Stimulated activated CD8-positive, alpha-beta memory T cell treated with anti-CD3 and anti-CD28 coated beads, Interleukin-7, amount 100 ng/mL, for 1 hour (primary cell): ENCODE results near the gene PIK3R3.

ENCODE experiments used
- DNase-seq, 2 donors: peaks; one replicate each; pipeline ENCODE4 v3.0.0-alpha.2; 2020; ENCODE audit warnings: low read depth in 2 of 2

PIK3R3 gene

DNA sequence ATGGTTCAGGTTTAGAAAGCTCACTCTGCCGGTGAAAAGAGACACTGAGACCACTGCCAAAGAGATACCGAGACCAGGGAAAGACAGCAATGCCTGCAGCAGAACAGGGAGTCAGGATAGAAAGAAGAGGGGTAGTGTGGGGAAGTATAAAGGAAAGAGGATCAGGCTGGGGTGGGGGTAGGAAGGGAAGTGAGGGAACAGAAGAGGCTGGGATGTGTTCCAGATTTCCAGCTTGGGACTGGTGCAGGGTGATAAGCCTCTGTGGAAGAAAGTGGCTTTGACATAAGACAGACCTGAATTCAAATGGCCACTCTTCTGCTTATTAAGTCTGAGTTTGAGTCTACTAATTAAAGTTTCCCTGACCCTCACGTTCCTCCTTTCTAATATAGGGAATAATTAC lies 105.9 kb downstream of the PIK3R3 start:
- DNase-seq: no peak

DNA sequence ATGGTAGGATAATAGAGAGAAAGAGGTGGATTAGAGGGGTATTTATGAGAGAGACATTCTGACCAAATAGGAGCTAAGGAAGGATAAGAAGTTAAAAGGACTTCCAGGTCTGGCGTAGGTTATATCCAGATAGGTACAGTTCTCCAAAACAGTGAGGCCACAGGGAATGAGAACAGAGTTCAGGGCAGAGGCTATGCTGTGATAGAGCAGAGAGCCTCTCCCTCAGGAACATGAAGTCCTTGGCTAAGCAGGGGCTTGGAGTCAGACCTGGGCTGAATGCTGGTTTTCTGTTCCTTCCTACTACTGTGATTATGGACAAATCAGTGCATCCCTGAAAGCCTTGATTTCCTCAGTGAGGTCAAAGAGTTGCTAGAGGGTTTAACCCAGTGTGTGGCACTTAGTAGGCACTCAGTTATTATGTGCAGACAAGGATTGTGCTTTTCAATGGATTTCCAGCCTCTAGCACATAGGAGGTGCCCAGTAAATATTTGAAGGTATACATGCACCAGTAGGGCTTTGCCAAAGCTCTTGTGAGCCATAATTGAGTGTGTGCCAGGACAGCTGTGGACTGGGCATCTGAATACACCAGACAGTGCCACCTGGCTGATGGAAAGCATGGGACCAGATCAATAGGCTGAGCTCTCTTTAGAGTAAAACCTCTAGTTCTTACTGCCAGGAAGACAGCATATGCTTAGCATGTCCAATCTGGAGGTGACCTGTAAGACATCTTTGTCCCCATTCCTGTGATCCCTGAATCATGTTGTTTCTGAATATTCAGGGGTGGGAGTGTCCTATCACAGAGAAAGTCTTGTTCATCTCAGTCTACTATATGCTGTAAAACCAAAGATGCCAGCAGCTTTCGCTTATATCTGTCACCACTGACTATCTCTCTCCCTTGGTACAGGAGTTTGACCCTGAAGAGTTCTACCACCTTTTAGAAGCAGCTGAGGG lies 111.1 kb downstream of the PIK3R3 start:
- no peak for DNase-seq

DNA sequence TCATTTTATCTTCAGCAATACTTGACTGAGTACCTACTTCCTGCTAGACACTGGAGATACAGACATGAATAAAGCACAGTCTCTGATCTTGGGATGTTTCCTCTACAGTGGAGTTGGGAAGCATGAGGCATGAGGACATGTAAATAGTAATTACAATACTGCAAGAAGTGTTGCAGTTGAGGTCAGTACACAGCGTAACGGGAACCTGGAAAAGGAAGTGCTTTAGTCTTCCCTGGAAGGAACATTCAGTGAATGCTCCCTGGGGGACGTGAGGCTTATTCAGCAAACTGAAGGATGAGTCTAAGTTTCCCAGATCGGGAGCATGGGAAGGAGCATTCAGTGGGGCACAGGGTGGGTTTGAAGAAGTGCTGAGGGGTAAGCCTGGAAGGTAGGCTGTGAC lies 112.4 kb downstream of the PIK3R3 start:
- no peak for DNase-seq

DNA sequence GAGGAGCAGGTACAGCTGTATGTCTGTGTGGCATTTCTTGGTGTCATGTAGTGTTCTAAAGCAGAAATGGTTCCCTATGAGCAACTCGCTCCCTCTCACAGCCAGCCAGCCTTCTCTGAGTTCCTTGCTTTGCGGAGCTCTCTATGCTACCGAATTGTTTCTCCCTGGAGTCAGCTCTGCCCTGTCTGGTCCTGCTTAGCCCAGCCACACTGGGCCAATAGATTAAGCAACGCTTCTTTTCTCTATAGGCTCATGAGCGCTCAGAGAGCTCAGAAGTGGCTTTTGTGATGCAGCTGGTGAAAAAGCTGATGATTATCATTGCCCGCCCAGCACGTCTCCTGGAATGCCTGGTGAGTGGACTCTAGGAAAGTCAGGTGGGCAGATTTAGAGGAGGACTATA lies 113.1 kb downstream of the PIK3R3 start:
- DNase-seq: no peak

DNA sequence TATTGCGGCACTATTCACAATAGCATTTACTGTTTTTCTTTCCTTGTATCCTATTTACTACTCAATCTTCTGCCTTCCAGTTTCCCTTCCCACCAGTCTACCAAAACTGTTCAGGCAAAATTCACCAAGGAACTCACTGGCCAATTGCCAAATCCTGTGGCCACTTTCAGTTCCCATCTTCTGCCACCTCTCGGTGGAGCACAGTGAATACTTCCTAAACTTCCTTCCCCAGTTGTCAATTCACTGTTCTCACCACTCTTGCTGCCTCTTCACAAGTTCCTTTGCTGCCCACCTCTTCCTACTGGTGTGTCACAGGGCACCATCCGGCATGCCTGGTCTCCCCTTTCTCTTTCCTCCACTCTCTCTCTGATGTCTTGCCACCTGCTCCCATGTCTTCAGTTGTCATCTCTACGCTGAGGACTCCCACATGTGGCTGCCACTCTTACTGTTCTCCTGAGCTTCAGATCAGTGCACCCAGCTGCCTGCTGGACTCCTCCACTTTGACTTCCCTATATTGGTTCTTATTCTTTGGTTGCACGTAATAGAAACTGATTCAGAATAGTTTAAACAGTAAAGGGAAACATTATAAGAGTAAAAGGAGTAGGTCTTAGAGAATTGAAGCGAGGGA lies 114.4 kb downstream of the PIK3R3 start:
- no peak for DNase-seq

DNA sequence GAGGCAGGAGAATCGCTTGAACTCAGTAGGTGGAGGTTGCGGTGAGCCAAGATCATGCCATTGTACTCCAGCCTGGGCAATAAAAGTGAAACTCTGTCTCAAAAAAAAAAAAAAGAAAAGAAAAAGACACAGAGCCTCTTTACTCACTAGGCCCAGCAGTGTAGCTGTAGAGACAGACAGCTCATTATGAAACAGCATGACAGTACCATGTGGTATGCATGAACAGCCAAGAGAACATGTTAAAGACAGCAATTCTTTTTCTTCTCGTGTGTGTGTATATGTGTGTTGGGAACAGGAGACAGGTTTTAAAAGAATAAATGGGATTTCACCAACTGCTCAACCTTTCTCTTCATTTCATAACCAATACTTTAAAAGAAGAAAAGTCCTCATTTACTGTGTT lies 118.8 kb downstream of the PIK3R3 start:
- DNase-seq: no peak

DNA sequence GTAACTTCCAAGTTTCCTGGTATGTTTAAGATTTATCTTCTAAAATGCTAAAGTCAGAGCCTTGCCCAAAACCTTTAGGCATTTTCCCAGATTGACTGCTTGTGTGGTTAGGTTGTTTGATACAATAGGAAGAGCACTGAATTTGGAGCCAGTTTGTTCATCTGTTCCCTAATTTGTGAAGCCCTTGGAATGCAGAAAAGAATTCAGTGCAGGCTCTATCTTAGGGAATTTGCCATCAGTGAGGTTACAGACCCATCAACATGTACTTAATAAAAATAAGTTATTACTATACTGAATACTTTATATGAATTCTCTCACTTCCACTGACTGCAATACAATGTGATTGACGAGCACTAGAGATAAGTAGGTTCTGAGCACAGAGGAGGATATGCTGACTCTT lies 120.2 kb downstream of the PIK3R3 start:
- no peak for DNase-seq

DNA sequence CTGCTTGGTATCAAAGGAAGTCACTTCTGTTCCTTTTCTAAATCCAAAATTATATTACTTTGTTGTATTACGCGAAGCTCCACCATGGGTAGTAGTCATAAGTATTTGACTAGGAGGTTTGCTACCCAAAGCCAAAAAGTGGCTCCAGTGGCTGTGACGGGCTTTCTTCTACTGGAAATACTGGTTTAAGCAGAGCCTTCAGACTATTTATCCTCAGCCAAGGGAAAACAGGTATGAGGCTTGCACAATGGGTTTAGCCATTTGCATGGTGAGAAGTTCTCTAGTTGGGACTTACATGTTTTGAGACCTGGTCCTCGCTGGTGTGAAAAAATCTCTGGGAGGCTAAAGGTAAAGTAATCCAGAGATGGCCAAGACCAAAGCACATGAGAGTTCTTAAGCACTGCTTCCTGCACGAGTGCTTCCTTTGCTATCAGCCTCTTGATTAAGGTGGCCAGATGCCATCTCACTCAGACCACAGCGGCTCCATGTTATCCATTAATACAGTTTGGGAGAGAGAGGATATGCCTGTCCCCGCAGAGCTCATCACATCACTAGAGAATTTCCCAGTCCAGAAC lies 121.2 kb downstream of the PIK3R3 start:
- DNase-seq: no peak

DNA sequence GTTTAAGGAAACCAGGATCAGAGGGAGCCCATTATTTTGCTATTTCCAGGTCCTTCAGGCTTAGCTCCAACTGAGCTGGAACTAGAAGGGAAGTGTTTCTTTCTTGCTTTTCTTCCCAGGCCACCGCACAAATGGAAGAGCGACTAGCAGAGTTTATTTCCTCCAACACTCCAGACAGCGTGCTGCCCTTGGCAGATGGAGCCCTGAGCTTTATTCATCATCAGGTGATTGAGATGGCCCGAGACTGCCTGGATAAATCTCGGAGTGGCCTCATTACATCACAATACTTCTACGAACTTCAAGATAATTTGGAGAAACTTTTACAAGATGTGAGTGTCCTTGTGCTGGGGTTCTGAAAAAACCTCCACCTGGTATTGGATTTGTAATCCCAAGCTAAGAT lies 121.8 kb downstream of the PIK3R3 start:
- no peak for DNase-seq

DNA sequence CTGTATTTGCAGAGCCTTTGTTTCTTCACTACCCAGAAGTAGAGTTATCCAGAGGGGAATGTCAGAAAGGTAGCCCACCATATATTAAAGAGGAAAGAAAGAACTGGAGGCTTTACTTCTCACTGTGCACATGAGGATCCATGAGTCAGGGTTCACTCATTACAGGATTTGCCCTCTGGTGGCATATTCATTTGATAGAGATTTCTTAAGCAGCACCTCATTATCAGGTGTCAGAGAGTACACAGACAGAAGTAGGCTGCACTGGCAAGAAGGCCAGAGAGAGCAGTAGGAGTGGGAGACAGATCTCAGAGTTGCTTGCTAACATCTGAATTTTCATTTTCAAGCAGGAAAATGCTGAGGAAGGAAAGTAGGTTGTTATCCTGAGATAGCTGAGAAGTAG lies 123.8 kb downstream of the PIK3R3 start:
- DNase-seq: no peak

DNA sequence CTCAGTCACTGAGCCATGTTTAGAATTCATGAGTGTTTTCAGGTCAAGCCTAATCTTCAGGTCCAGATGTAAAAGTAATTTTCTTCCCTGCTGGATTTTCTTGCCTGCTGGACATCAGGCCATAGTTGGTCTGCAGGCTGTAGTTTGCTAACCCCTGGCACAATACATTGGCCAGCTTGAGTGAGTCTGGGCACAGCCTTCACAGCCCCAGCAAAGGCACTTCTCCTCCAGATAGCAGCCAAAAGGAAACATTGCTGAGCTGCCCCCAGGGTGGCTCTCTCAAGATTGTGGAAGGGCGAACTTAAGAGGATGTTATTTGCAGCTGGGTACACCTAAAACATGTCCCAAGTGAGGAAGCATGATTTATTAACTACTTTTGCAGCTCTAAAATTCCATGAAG lies 126.8 kb downstream of the PIK3R3 start:
- no peak for DNase-seq

DNA sequence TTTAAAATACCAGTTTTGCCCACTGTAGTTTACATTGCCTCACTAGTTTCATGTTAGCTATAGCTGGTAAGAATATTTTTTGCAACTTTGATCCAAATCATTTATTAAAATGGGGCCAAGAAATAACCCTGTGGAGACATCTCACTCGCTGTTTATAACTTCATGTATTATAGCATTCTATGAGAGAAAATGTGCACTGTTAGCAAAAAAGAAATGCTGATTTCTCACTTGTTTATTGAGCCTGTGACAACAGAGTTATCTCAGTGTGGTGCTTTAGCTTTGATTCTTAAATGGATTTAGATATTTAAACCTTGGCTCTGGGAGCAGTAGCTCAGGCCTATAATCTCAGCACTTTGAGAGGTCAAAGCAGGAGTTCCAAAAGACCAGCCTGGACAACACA lies 127.9 kb downstream of the PIK3R3 start:
- no peak for DNase-seq

DNA sequence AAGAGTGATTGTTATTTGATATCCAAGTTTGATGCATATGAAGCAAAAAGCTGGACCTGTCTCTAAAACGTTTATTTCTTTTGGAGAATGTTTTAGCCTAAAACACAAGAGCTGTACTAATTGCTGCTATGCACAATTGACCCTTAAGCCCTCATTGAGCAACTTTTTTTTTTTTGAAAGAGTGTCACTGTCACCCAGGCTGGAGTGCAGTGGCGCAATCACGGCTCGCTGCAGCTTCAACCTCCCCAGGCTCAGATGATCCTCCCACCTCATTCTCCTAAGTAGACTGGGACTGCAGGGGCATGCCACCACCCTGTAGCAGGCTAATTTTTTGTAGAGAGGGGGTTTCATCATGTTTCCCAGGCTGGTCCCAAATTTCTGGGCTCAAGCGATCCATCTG lies 129.1 kb downstream of the PIK3R3 start:
- DNase-seq: no peak

DNA sequence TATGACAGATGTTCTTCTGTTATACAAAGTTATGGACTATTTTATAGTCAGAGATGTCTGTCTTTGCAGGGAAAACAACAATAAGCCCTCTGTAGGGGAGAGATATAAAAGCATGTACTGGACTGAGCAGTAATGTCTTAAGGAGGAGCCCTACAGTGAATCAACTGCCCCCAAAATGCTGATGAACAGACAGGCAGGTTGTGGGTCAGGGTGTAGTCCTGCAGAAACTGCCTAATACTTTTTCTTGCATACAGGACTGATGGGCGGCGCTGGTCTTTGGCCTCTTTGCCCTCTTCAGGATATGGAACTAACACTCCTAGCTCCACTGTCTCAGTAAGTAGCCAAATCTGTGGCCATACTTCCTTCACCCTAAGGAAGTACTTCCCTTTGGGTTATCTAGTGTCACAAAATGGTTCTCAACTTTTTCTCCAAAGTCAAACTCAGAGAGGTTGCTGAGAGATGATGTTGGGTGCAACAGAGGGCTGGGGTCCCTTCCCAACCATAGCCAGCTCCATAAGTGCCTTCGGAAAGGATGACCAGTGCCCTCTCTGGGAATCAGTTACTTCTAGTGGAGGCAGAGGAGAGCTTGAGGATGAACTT lies 129.8 kb downstream of the PIK3R3 start:
- DNase-seq: no peak

DNA sequence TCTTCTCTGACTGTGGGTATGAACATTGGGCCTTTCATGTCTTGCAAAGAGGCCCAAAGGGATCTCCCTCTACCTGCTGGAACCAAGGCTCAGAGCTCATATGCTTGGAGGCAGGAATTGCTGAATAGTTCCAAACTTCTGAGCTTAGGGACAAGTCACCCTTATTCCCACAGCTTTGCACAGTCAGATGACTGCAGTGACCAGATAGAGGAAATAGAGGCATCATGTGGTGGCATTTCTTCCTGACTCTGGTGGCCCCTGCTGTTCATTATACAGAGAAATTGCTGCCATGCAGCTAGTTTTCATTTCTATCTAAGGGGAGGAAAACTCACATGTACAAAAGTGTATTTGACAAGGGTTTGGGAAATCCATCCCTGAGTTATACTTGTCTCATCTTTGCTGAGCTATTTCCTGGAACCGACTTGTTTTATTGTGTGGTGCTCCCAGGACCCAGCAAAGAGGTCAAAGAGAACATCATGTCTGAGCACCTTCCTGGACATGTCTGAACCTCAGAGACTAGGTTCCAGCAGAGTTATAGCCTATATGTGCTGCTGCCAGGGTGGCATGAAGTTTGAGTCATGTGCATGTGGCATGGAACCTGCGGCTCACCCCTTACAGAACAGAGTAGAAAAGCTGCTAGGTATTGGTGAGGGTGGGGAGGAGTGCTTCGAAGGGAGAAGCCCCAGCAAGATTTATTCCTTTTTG lies 131.2 kb downstream of the PIK3R3 start:
- no peak for DNase-seq

DNA sequence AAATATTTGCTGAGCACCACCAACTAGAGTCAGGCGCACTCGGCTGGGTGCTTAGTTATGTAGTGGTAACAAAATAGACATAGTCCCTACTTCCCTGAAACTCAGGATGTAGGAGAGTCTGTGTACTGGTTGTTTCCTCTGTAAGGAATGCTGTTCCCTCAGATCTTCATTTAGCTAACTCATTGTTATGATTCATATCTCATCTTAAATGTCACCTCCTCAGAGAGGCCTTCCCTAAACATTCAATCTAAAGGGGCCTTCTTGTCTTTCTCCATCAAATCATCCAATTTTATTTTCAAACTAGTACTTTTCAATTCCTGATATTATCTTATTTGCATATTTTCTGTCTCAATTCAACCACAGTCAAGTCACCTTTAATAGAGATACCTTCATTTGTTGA lies 132.9 kb downstream of the PIK3R3 start:
- DNase-seq: no peak

DNA sequence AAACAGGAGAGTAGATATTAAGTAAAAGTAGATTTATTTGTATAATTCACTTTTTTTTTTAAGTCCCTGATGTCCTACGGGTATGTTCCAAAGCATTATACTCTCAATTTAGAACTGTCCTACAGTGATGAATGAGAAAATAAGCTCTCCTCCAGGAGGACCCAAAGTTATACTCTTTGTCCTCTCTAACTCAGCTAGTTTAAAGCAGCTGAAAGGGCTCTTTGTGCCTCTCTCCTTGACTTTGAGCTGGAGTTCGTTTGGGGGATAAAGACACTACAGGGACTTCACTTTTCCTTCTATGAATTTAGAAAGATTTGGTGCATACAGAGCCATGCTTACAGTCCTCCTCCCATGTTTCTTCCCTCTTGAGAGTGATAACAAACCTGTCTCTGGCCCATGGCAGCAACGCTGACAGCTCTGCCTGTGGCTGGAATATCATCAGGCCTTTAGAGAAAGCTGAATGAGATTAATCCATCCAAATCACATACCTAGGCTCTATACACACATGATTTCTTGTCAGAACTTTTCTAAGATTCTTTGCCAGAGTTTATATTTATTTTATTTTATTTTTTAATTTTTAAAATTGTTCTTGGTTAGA lies 134.3 kb downstream of the PIK3R3 start:
- no peak for DNase-seq

DNA sequence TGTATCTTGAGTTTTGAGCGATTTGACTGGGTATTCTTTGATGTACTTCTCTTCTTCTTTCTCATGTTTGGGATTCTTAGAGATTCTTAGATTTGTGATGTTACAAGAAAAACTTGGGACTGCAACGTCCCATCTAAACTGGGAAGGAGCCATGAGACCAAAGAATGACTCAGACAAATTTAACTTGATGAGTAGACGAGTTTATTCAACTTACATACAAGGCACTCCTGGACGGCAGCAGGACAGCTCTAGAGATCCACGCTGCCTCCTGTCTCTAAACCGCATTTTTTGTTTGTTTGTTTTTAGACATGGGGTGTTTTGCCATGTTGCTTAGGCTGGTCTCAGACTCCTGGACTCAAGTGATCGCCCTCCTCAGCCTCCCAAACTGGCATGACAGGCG lies 137.1 kb downstream of the PIK3R3 start:
- no peak for DNase-seq

DNA sequence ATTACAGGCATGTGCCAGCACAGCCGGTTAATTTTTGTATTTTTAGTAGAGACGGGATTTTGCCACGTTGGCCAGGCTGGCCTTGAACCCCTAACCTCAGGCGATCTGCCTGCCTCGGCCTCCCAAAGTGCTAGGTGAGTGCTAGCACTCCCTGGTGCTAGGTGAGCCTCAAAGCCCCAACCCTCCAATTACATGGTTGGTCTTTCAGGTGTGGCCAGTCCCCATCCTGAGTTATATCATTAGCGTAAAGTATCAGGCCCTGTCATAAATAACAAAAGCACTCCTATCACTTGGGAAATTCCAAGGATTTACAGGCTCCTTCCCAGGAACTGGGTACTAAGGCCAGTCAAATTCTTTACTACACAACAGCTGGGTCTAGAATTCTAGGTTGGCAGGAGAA lies 138.0 kb downstream of the PIK3R3 start:
- no peak for DNase-seq
